ENCODE measurements around the gene CCDC93.

The CCDC93 gene

DNA sequence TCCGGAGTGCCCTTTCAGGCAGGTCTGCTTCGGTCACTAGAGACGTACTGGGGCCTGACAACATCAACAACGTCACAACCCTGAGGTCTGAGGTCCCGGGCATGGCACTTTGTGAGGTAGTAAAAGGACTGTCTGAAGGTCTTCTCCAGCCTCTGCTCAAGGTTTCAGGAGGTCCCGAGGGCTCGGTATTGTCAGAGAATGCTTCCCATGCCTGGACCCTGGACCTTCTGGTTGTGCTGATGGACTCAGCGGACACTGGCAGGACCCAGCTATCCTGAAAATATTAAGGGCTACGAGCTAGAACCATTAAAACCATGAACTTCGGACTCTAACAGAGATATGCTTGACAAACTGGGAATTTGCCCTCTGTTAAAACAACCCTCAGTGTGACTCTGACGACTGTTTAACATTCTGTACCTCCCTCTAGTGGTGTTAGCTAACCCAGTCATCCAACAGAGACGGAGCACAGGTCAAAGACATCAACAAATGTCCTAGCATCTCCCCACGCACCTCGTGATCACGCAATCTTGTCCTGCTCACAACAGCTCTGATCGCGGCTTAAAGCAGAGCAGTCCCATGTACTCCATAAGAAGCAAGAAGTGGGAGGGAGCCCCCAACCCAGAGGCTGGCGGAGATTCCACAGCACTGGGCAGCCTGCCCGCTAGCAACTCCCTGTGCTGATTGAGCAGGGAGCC is 96.5 kb downstream of the CCDC93 start:
- DNase-seq (ENCODE audit: insufficient read length, low spot score) (no peak), FAIRE-seq (no peak)
- TF ChIP-seq TAF1 (IDR thresholded peaks at IDR 0.05; ENCODE audit: low read depth, low read length) (no peak), POLR2A (IDR thresholded peaks at IDR 0.05; ENCODE audit: low read depth, low read length) (no peak), PAX5 (IDR thresholded peaks at IDR 0.05; ENCODE audit: insufficient read depth, low read length, severe bottlenecking) (no peak), POU2F2 (IDR thresholded peaks at IDR 0.05; ENCODE audit: low read depth, low read length) (no peak), SPI1 (IDR thresholded peaks at IDR 0.05; ENCODE audit: low read depth, low read length) (no peak), POLR2AphosphoS5 (IDR thresholded peaks at IDR 0.05; ENCODE audit: low read depth, low read length) (no peak)

DNA sequence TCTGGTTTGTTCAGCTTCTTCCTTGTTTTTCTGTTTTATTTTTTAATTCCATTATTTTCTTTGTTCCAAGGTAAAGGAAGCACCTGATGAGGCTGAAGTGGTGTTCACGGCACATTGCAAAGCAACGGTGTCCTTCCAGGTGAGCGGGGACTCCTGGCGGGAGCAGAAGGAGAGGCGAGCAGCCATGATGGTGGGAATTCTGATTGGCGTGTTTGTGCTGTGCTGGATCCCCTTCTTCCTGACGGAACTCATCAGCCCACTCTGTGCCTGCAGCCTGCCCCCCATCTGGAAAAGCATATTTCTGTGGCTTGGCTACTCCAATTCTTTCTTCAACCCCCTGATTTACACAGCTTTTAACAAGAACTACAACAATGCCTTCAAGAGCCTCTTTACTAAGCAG is 110.9 kb downstream of the CCDC93 start:
- DNase-seq (ENCODE audit: insufficient read length, low spot score): no peak
- FAIRE-seq: no peak
- TF ChIP-seq POLR2AphosphoS5 (IDR thresholded peaks at IDR 0.05; ENCODE audit: low read depth, low read length) (no peak), POU2F2 (IDR thresholded peaks at IDR 0.05; ENCODE audit: low read depth, low read length) (no peak), TAF1 (IDR thresholded peaks at IDR 0.05; ENCODE audit: low read depth, low read length) (no peak), SPI1 (IDR thresholded peaks at IDR 0.05; ENCODE audit: low read depth, low read length) (no peak), POLR2A (IDR thresholded peaks at IDR 0.05; ENCODE audit: low read depth, low read length) (no peak), PAX5 (IDR thresholded peaks at IDR 0.05; ENCODE audit: insufficient read depth, low read length, severe bottlenecking) (no peak)

DNA sequence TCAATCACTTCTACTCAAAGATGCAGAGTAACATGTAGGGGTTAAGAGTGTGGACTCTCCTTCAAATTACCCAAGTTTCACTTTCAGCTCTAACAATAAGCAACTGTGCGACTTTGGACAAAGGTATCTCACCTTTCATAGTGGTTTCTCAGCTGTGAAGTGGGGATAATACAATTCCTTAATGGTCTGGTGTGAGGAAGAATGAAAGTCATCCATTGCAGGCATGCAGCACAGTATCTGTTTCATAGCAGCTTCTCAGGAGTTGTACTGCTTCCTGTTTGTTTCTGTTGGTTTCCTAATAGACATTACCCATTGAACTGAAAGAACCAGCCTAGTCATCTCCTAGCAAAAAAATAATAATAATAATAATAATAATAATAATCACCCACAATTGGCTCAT is 125.0 kb downstream of the CCDC93 start:
- DNase-seq (ENCODE audit: insufficient read length, low spot score) (no peak), FAIRE-seq (no peak)
- TF ChIP-seq POLR2AphosphoS5 (IDR thresholded peaks at IDR 0.05; ENCODE audit: low read depth, low read length): no peak
- no peak for TF ChIP-seq POLR2A (IDR thresholded peaks at IDR 0.05; ENCODE audit: low read depth, low read length)
- TF ChIP-seq POU2F2 (IDR thresholded peaks at IDR 0.05; ENCODE audit: low read depth, low read length): no peak
- TF ChIP-seq PAX5 (IDR thresholded peaks at IDR 0.05; ENCODE audit: insufficient read depth, low read length, severe bottlenecking): no peak
- TF ChIP-seq SPI1 (IDR thresholded peaks at IDR 0.05; ENCODE audit: low read depth, low read length): no peak
- TF ChIP-seq TAF1 (IDR thresholded peaks at IDR 0.05; ENCODE audit: low read depth, low read length): no peak

DNA sequence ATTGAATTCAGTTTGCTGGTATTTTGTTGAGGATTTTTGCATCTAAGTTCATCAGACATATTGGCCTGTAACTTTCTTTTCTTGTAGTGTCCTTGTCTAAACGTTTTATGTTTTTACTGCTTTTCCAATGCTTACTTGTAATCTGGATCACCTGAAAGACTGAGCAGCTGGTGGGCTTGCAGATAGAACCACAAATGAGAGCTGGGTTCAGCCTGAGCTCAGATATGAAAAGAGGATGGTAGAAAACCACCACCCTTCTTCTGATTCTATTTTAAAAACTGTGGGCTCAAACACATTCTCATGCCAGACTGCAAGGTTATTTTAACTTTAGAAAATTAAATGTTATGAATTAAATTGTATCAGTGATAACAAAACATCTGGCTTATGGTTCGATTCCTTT is 128.6 kb downstream of the CCDC93 start:
- FAIRE-seq: no peak

DNA sequence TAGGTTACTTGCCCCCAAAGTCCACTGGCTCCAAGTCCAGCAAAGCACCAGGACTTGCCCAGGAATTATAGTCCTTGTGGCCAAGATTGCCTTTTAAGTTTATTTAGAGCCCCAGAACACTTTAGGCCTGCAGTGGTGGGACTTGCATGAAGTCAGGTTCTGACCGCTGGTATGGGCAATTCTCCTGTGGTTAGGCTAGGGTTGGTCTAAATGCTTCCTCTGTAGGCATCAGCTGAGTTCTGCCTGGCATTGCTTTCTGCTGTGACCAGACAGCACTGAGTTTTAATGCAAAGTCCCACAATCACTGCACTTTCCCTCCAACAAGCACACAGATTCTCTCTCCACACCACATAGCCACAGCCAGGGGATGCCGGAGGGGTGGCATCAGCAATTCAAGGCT is 134.9 kb downstream of the CCDC93 start:
- TF ChIP-seq POLR2AphosphoS5 (IDR thresholded peaks at IDR 0.05; ENCODE audit: low read depth, low read length) (no peak), POU2F2 (IDR thresholded peaks at IDR 0.05; ENCODE audit: low read depth, low read length) (no peak), PAX5 (IDR thresholded peaks at IDR 0.05; ENCODE audit: insufficient read depth, low read length, severe bottlenecking) (no peak), TAF1 (IDR thresholded peaks at IDR 0.05; ENCODE audit: low read depth, low read length) (no peak), POLR2A (IDR thresholded peaks at IDR 0.05; ENCODE audit: low read depth, low read length) (no peak), SPI1 (IDR thresholded peaks at IDR 0.05; ENCODE audit: low read depth, low read length) (no peak)
- DNase-seq (ENCODE audit: insufficient read length, low spot score) (no peak), FAIRE-seq (no peak)

More for the DNA sequence above, 128.6 kb downstream of the CCDC93 start:
- DNase-seq (ENCODE audit: insufficient read length, low spot score): no peak
- TF ChIP-seq POU2F2 (IDR thresholded peaks at IDR 0.05; ENCODE audit: low read depth, low read length) (no peak), POLR2AphosphoS5 (IDR thresholded peaks at IDR 0.05; ENCODE audit: low read depth, low read length) (no peak), PAX5 (IDR thresholded peaks at IDR 0.05; ENCODE audit: insufficient read depth, low read length, severe bottlenecking) (no peak), POLR2A (IDR thresholded peaks at IDR 0.05; ENCODE audit: low read depth, low read length) (no peak), TAF1 (IDR thresholded peaks at IDR 0.05; ENCODE audit: low read depth, low read length) (no peak), SPI1 (IDR thresholded peaks at IDR 0.05; ENCODE audit: low read depth, low read length) (no peak)

DNA sequence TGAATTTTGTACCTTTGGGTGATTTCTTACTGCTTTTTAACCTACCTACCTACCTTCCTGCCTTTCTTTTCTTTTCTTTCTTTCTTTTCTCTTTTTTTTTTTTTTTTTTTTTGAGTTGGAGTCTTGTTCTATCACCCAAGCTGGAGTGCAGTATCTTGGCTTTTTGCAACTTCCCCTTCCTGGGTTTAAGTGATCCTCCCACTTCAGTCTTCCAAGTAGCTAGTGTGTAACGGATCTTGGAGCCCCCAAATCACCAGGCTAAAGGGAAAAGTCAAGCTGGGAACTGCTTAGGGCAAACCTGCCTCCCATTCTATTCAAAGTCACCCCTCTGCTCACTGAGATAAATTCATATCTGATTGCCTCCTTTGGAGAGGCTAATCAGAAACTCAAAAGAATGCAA is 138.1 kb downstream of the CCDC93 start:
- FAIRE-seq (no peak), DNase-seq (ENCODE audit: insufficient read length, low spot score) (no peak)
- TF ChIP-seq POU2F2 (IDR thresholded peaks at IDR 0.05; ENCODE audit: low read depth, low read length) (no peak), POLR2A (IDR thresholded peaks at IDR 0.05; ENCODE audit: low read depth, low read length) (no peak), TAF1 (IDR thresholded peaks at IDR 0.05; ENCODE audit: low read depth, low read length) (no peak), POLR2AphosphoS5 (IDR thresholded peaks at IDR 0.05; ENCODE audit: low read depth, low read length) (no peak), SPI1 (IDR thresholded peaks at IDR 0.05; ENCODE audit: low read depth, low read length) (no peak), PAX5 (IDR thresholded peaks at IDR 0.05; ENCODE audit: insufficient read depth, low read length, severe bottlenecking) (no peak)
